Upper lobe of left lung (tissue), 6 donors: Measurements from ENCODE around the gene EPHB2. TPM values are rescaled to one million over a fixed set of nuclear protein-coding genes. Genes with fewer than 3 reads are reported as not detected.

Experiments used
- ATAC-seq, 2 donors: fragments of 200-7000 bp; cut with Tn5 transposase; one replicate each; pipeline ENCODE4 v1.9.1; 2022; ENCODE audit warnings: mild to moderate bottlenecking in 2 of 2, moderate library complexity in 2 of 2; ENCODE audit not compliant: low FRiP score in 2 of 2
- DNase-seq, 2 donors: peaks; one replicate each; pipeline ENCODE4 v3.0.0-alpha.2; 2019 to 2020
- H3K27ac ChIP-seq, 4 donors: fragments of 200-600 bp; sonication (generic); one replicate each; pipeline ENCODE4 v1.5.1; 2016 to 2019
- H3K27me3 ChIP-seq, 4 donors: fragments of 200-600 bp; sonication (generic); one replicate each; pipeline ENCODE4 v1.5.1; 2017 to 2019
- H3K36me3 ChIP-seq, 4 donors: fragments of 200-600 bp; sonication (generic); one replicate each; pipeline ENCODE4 v1.5.1; 2016 to 2019
- H3K4me1 ChIP-seq, 4 donors: fragments of 200-600 bp; sonication (generic); one replicate each; pipeline ENCODE4 v1.5.1; 2018 to 2019
- H3K4me3 ChIP-seq, 4 donors: fragments of 200-600 bp; sonication (generic); one replicate each; pipeline ENCODE4 v1.5.1; 2017 to 2019; ENCODE audit warnings: mild to moderate bottlenecking in 2 of 4, moderate library complexity in 1 of 4
- H3K9me3 ChIP-seq, 4 donors: fragments of 200-600 bp; sonication (generic); one replicate each; pipeline ENCODE4 v1.5.1; 2018 to 2019
- CTCF ChIP-seq, 6 experiments: fragments of 450-650 bp in 4 of 6; fragments of 200-600 bp in 2 of 6; sonication (generic) in 2 of 6; IDR thresholded peaks; one replicate each; pipeline ENCODE4 v1.5.1; 2016 to 2019; ENCODE audit warnings: antibody characterized with exemption in 6 of 6
- EP300 ChIP-seq, 4 donors: sonication (generic); formaldehyde crosslinking; IDR thresholded peaks; one replicate each; pipeline ENCODE4 v1.5.1; 2017; ENCODE audit warnings: antibody characterized with exemption in 4 of 4, control low read depth in 2 of 4
- POLR2A ChIP-seq, 4 donors: fragments of 450-650 bp; IDR thresholded peaks; one replicate each; pipeline ENCODE4 v1.5.1; 2016 to 2017; ENCODE audit warnings: antibody characterized with exemption in 4 of 4, mild to moderate bottlenecking in 2 of 4
- POLR2AphosphoS5 ChIP-seq, 2 donors: sonication (generic); formaldehyde crosslinking; IDR thresholded peaks; one replicate each; pipeline ENCODE4 v1.5.1; 2017; ENCODE audit warnings: antibody characterized with exemption in 2 of 2
- whole genome bisulfite sequencing, 2 donors: methylation state at CpG; one replicate each; pipeline ENCODE4 v1.1.5; 2017 to 2018; 5-methylcytosine and 5-hydroxymethylcytosine counted together
- total RNA-seq, 6 donors: library from RNA; depleted of rRNA in 4 of 6; stranded (reverse); fragments of >200 nt in 4 of 6; gene quantifications; one replicate each; pipeline versions ENCODE4 v1.1.0 to v1.2.1, GENCODE V29; 2016 to 2021
- donor health status: DM: no; HTN: no; CAD: no; lungs with moderate emphysema.
- donor health status: DM: no; HTN: yes; CAD: no; lungs with severe emphysema.

The EPHB2 gene
- total RNA-seq, 6 donors from 2014 or later = 1.0 to 8.8 (median 5.6) TPM

GRCh38 chr1:22878626-22879025 lies 168.0 kb downstream of the EPHB2 start:
- H3K36me3 ChIP-seq = no peaks in the 10 kb centered on the region
- no peaks in the 10 kb centered on the region for H3K27me3 ChIP-seq
- 63 to 79% methylated on average over 4 to 9 of the region's 13 CpGs for WGBS, 2 donors
- TF ChIP-seq EP300 (IDR thresholded peaks at IDR 0.05) (no peak), POLR2A (IDR thresholded peaks at IDR 0.05) (no peak), POLR2AphosphoS5 (IDR thresholded peaks at IDR 0.05) (no peak), CTCF (IDR thresholded peaks at IDR 0.05) (no peak)
- DNase-seq (no peak), ATAC-seq (no peak)
- H3K27ac ChIP-seq = no peak overlapping the region
- H3K4me1 ChIP-seq = no peaks in the 10 kb centered on the region
- no peaks in the 10 kb centered on the region for H3K9me3 ChIP-seq
- no peak overlapping the region for H3K4me3 ChIP-seq

- 57 to 64% methylated on average over 3 of the region's 3 CpGs for WGBS, 2 donors
- no peaks in the 10 kb centered on the region for H3K9me3 ChIP-seq
- no peaks in the 10 kb centered on the region for H3K4me1 ChIP-seq
- no peaks in the 10 kb centered on the region for H3K27me3 ChIP-seq
- H3K36me3 ChIP-seq = no peaks in the 10 kb centered on the region
- ATAC-seq = no peak
- no peak for DNase-seq
- H3K4me3 ChIP-seq = no peak overlapping the region
- no peak overlapping the region for H3K27ac ChIP-seq
- no peak for TF ChIP-seq POLR2AphosphoS5 (IDR thresholded peaks at IDR 0.05)
- TF ChIP-seq CTCF (IDR thresholded peaks at IDR 0.05) = no peak
- no peak for TF ChIP-seq POLR2A (IDR thresholded peaks at IDR 0.05)
- TF ChIP-seq EP300 (IDR thresholded peaks at IDR 0.05) = no peak
Observed at GRCh38 chr1:22879445-22879844, 168.8 kb downstream of the EPHB2 start.

- H3K4me3 ChIP-seq = no peak overlapping the region
- H3K27ac ChIP-seq = no peak overlapping the region
- no peaks in the 10 kb centered on the region for H3K27me3 ChIP-seq
- H3K4me1 ChIP-seq = no peaks in the 10 kb centered on the region
- WGBS, 2 donors = 72% methylated on average over 5 of the region's 5 CpGs; no CpG with 5 or more reads in 1 of the 2 donors
- no peaks in the 10 kb centered on the region for H3K9me3 ChIP-seq
- ATAC-seq (no peak), DNase-seq (no peak)
- TF ChIP-seq POLR2AphosphoS5 (IDR thresholded peaks at IDR 0.05) = no peak
- TF ChIP-seq EP300 (IDR thresholded peaks at IDR 0.05) = no peak
- TF ChIP-seq POLR2A (IDR thresholded peaks at IDR 0.05) = no peak
- TF ChIP-seq CTCF (IDR thresholded peaks at IDR 0.05) = no peak
- no peaks in the 10 kb centered on the region for H3K36me3 ChIP-seq
Observed at GRCh38 chr1:22880174-22880601, 169.5 kb downstream of the EPHB2 start.

GRCh38 chr1:22883406-22883805 lies 172.8 kb downstream of the EPHB2 start:
- WGBS, 2 donors = 79 to 83% methylated on average over 11 of the region's 11 CpGs
- no peak for DNase-seq
- TF ChIP-seq CTCF (IDR thresholded peaks at IDR 0.05) = no peak
- TF ChIP-seq POLR2AphosphoS5 (IDR thresholded peaks at IDR 0.05) = no peak
- TF ChIP-seq POLR2A (IDR thresholded peaks at IDR 0.05) = no peak
- TF ChIP-seq EP300 (IDR thresholded peaks at IDR 0.05) = no peak

GRCh38 chr1:22884806-22885530 lies 174.3 kb downstream of the EPHB2 start:
- 60 to 65% methylated on average over 15 to 16 of the region's 16 CpGs for WGBS, 2 donors
- H3K9me3 ChIP-seq = no peaks in the 10 kb centered on the region

More at GRCh38 chr1:22883406-22883805, 172.8 kb downstream of the EPHB2 start:
- no peak for ATAC-seq
- Histone ChIP-seq H3K27ac (no peak overlapping the region), H3K36me3 (no peaks in the 10 kb centered on the region), H3K9me3 (no peaks in the 10 kb centered on the region), H3K4me1 (no peaks in the 10 kb centered on the region), H3K4me3 (no peak overlapping the region), H3K27me3 (no peaks in the 10 kb centered on the region)

More at GRCh38 chr1:22884806-22885530, 174.3 kb downstream of the EPHB2 start:
- no peak overlapping the region for H3K27ac ChIP-seq
- no peak overlapping the region for H3K4me3 ChIP-seq
- H3K27me3 ChIP-seq = no peaks in the 10 kb centered on the region
- TF ChIP-seq POLR2AphosphoS5 (IDR thresholded peaks at IDR 0.05) (no peak), EP300 (IDR thresholded peaks at IDR 0.05) (no peak), POLR2A (IDR thresholded peaks at IDR 0.05) (no peak), CTCF (IDR thresholded peaks at IDR 0.05) (no peak)
- H3K4me1 ChIP-seq = no peaks in the 10 kb centered on the region
- ATAC-seq = no peak
- no peak for DNase-seq
- H3K36me3 ChIP-seq = no peaks in the 10 kb centered on the region
